HCEC 1CT (cell line): ENCODE data around the gene TAMALIN.
A peak's percentile ranks its signal among the peaks of the same experiment; 100 is the strongest.

ENCODE experiments used
- DNase-seq: peaks from one replicate; pipeline ENCODE4 v3.0.0-alpha.2; 2017

Gene TAMALIN

GRCh38 chr12:52056801-52057637 is 50.3 kb downstream of the TAMALIN start:
- no peak for DNase-seq

GRCh38 chr12:52057638-52058576 is 51.2 kb downstream of the TAMALIN start:
- DNase-seq: no peak

DNA sequence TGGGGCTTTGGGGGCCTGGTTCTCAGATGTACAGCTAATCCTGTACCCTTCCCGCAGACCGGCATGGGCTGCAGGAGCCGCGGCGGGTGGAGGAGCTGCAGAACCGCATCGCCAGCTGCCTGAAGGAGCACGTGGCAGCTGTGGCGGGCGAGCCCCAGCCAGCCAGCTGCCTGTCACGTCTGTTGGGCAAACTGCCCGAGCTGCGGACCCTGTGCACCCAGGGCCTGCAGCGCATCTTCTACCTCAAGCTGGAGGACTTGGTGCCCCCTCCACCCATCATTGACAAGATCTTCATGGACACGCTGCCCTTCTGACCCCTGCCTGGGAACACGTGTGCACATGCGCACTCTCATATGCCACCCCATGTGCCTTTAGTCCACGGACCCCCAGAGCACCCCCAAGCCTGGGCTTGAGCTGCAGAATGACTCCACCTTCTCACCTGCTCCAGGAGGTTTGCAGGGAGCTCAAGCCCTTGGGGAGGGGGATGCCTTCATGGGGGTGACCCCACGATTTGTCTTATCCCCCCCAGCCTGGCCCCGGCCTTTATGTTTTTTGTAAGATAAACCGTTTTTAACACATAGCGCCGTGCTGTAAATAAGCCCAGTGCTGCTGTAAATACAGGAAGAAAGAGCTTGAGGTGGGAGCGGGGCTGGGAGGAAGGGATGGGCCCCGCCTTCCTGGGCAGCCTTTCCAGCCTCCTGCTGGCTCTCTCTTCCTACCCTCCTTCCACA is 52.0 kb downstream of the TAMALIN start:
- DNase-seq: no peak

DNA sequence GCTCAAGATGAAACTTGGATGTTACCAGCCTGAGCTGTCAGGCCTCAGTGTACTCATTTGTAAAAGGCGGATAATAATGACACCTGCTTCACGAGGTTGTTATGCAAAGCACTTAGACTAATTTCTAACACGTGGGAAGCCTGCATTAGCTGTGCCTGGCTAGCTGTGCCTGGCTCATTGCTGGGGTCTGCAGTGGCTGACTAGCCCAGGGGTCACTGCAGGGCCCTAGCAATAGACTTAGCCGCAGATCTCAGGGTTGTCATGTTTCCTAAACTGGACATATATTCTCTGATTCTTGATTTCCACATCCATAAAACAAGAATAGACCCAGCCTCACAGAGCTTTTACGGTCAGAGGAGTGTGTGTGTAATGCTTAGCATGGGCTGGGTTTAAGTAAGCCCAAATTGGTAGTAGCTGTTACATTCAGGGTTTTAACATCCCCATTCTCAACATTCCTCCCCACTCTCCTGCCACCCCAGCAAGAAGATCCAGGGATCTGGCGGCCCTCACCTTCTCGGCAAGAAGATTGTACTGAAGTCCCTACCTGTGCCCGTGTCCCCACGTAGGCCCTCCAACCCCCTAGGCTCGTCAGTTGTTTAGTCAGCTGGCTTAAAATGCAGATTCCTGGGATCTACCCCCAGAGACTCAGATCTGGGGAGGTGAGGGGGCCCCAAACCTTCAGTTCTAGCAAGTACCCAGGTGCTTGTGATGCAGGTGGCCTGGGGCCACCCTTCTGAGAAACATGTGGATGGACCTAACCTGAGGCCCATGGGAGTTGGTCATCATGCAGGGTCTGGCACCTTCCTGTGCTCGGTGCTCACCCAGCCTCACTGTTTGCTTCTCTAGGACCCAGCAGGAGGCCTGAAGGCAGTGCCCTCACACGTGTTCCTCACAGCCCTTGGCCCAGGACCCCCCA is 53.1 kb downstream of the TAMALIN start:
- DNase-seq: peak; percentile 35

DNA sequence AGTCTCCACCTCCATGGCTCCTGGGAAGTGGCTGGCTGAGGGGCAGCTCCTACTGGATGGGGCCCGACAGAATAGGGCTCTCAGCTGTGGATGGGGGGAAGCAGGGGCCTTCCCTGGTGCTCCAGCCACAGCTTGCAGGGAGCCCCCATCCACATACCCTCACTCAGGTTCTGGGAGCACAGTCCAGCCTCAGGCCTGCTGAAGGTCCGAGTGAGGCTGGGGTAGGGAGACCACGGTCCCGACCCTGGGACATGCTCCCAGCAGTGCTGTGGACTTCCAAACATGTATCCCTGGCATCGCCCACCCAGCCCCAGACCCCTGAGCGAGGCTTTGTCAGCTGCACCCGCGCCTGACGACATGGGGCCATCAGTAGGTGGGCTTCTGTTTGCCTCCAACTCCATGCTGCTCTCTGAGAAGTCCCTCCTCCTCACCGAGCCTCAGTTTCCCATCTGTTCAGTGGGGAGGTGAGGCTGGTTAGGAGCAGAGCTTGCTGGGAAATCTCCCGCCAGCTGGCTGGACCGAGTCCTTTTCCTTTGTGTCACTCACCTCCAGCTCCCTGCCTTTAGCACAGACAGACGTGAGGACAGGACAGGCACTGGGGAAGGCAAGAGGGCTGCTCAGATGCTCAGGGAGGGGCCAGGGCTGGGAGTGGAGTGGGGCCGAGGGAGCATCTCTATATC is 53.9 kb downstream of the TAMALIN start:
- no peak for DNase-seq

DNA sequence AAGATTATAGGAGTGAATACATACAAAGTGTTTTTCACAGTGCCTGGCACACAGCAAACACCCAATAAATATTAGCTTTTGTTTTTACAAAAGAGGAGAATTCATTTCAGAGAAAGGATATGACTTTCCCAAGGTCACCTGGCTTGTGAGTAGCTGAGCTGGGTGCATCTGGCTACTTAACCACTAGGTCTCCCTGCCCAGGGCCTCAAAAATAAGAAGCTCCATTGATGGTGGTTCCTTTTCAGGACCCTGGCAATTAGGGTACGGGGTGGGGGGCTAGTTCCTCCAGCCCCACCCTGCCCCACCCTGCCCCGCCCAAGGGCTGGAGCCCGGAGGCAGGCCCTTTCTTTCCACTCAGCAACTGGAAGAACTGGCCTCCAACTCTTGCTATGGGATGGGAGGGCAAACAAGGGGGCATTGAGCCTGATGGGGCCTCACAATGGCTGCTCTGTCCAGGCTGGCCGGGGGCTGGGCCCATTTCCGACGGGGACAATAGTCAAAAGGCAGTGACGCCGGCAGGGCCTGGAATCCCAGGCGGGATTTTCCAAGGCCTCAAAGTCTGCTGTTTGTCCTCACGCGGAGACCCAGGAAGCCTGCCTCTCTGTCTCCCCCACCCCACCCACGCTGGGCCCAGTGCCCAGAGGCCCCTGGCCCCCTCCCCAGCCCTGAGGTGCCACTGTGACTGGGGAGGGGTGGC is 54.9 kb downstream of the TAMALIN start:
- DNase-seq: no peak

DNA sequence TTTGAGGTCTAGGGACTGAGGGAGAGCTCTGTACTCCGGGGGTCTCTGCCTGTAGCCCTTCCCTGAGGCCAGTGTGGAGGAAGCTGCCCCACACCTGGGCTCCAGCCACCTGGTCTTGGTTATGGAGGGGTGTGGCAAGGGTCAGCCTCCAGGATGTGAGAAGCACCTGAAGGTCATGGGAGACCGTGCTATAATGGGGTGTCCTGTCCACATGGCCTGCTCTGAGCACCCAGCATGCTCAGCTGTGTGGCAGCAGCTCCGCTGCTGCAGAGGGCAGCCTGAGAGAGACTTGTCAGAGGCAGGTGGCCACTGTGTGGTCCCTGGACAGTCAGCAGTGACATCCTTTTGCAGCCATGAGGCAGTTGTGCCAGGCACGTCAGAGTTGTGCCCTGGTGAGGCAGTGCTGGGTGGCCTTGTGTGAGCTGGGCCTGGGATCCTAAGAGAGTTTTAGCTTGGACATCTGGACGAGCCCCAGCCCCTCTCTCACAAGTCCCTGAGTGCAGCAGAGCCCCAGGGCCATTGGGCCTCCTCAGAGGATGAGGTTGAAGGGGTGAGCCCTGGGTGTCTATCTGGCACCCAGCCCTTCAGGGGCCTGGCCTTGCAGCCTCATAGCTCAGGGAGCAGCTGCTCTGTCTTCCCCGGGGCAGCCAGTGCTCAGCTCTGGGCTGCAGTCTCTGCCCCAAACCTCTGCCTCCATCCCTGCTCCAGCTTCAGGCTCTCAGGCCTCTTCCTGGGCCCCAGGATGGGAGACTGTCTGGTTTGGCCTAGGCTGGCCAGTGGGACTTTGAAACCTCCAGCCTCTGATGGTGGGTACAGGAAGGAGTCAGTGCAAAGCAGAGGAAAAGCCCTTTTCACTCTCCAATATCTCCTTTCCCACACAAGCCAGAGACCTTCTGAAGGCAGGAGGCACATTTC is 55.7 kb downstream of the TAMALIN start:
- no peak for DNase-seq

DNA sequence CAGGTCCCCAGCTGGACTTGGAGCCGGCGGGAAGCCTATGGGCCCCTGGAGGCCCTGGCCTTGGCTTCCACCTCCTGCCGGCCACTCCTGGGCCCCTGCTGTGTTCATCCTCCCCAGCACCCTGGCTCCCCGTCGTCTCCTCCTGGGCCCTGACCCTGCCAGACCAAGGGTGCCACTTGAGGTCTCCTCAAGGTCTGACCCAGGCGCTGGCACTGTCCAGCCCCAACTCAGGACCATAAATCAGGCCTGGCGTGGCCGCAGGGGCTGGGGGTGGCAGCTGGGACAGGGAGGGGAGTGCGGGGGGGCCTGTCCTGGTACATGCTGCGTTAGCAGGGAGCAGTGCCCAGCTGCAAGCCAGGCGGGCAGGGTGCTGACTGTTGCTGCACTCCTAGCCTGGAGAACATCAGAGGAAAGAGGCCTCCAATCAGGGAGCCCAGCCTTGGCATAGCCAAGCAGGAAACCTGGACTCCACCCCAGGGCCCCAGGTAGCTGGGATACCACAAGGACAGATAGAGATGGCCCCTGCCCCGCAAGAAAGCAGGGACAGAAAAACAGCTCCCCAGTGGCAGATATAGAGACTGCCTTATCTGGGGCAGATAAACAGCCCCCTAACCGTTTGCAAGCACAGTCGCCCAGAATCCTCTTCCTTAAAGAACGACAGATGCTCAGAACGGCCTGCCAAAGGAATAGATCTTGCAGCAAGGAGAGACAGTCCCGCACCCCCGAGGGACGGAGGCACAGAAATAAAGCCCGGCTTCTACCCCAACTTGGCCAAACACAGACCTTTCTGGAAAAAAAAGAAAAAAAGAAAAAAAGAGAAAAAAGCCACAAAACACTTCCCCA is 56.6 kb downstream of the TAMALIN start:
- DNase-seq: no peak

GRCh38 chr12:52063981-52064649 is 57.4 kb downstream of the TAMALIN start:
- DNase-seq: peak; percentile 93
